ENCODE measurements around the gene TRIM9. TPM values are rescaled to one million over a fixed set of nuclear protein-coding genes. Genes with fewer than 3 reads are reported as not detected.

TRIM9 gene
- total and polyA plus RNA-seq, 9 donors: 0.36 to 8.7 (median 1.7) TPM

DNA sequence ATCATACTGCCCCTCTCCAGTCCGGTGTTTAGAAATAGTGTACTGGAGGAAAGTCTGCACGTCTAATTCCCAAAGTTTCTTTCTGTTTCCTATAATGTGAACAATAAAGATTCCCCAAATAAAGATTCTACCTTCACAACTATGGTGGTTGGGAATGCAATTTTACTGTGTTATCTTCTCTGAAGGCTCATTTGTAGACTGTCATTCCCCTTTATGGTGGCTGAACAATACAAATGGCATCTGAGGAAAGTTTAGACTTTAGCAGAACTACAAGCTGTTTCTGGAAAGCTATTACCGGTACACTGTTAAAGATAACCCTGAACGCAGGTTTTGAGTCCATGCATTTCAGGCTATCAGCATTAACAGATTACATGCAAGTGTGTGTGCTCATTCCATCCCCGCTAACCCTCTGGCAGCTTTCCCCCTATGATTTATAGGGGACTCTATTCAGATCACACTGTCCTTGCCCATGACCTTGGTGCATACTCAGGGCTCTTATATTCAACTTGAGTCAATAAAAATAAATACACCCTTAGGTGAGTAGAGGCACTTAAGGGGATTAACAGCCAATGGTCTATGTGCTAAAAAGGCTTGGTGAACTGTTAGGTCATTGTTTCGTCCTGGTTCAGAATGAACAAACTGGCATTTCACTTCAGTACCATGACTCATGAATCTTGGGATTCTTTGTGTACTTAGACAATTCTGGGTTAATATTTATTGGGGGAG lies 89.9 kb downstream of the TRIM9 start:
- no peak overlapping the region for H3K27ac ChIP-seq
- H3K36me3 ChIP-seq: no peaks in the 10 kb centered on the region
- H3K4me3 ChIP-seq: no peak overlapping the region
- no peaks in the 10 kb centered on the region for H3K27me3 ChIP-seq
- TF ChIP-seq POLR2A (IDR thresholded peaks at IDR 0.05) (no peak), EP300 (IDR thresholded peaks at IDR 0.05) (no peak)
- TF ChIP-seq, protein P1, sequence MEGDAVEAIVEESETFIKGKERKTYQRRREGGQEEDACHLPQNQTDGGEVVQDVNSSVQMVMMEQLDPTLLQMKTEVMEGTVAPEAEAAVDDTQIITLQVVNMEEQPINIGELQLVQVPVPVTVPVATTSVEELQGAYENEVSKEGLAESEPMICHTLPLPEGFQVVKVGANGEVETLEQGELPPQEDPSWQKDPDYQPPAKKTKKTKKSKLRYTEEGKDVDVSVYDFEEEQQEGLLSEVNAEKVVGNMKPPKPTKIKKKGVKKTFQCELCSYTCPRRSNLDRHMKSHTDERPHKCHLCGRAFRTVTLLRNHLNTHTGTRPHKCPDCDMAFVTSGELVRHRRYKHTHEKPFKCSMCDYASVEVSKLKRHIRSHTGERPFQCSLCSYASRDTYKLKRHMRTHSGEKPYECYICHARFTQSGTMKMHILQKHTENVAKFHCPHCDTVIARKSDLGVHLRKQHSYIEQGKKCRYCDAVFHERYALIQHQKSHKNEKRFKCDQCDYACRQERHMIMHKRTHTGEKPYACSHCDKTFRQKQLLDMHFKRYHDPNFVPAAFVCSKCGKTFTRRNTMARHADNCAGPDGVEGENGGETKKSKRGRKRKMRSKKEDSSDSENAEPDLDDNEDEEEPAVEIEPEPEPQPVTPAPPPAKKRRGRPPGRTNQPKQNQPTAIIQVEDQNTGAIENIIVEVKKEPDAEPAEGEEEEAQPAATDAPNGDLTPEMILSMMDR (IDR thresholded peaks at IDR 0.05): no peak
- H3K9me3 ChIP-seq: no peaks in the 10 kb centered on the region
- intact Hi-C loops (cut with DNase I): no loop called here
- H3K4me1 ChIP-seq (ENCODE audit: insufficient read depth): no peaks in the 10 kb centered on the region
- DNase-seq: no peak
- 32 to 39% (median 36%) methylated on average over 6 of the region's 6 CpGs for WGBS, 3 donors

- no peaks in the 10 kb centered on the region for H3K36me3 ChIP-seq
- TF ChIP-seq EP300 (IDR thresholded peaks at IDR 0.05): no peak
- TF ChIP-seq POLR2A (IDR thresholded peaks at IDR 0.05): no peak
- TF ChIP-seq, protein P1 (IDR thresholded peaks at IDR 0.05): no peak
- H3K4me3 ChIP-seq: no peak overlapping the region
- no peaks in the 10 kb centered on the region for H3K9me3 ChIP-seq
- intact Hi-C loops (cut with DNase I): no loop called here
- DNase-seq: no peak
- no peaks in the 10 kb centered on the region for H3K4me1 ChIP-seq (ENCODE audit: insufficient read depth)
- H3K27ac ChIP-seq: no peak overlapping the region
- H3K27me3 ChIP-seq: no peaks in the 10 kb centered on the region
Measured at GRCh38 chr14:51004352-51004800, 90.5 kb downstream of the TRIM9 start.

DNA sequence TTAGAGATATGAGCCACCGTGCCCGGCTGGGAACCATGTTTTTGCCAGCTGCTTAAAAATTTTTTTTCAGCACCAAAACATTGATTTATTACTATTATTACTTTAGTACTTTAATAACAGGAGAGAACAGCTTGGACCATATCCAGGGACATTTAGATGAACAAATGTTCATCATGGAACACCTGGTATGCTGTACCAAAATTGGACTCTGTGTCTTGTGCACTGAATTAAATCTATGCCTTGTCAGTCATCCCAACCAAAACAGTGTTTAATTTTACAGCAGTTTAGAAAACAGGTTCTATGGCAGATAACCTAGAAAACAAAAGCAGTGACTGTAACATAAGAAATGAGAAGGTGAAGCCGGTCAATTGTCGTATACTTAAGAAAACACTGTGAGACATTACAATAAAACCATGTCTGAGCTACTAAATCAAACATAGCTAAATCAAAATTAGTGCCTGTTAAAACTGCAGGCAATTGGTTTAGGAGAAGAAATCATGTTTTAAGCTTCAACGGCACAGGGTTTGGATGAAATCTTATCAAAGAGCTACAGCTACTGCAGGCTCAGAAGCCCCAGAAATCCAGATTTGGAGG lies 92.4 kb downstream of the TRIM9 start:
- no peak overlapping the region for H3K4me3 ChIP-seq
- H3K4me1 ChIP-seq (ENCODE audit: insufficient read depth): no peaks in the 10 kb centered on the region
- DNase-seq: no peak
- 73 to 77% (median 76%) methylated on average over 5 of the region's 5 CpGs for WGBS, 3 donors
- intact Hi-C loops (cut with DNase I): no loop called here
- H3K27ac ChIP-seq: no peak overlapping the region
- no peaks in the 10 kb centered on the region for H3K9me3 ChIP-seq
- H3K36me3 ChIP-seq: no peaks in the 10 kb centered on the region
- no peak for TF ChIP-seq EP300 (IDR thresholded peaks at IDR 0.05)
- TF ChIP-seq POLR2A (IDR thresholded peaks at IDR 0.05): no peak
- TF ChIP-seq, protein P1 (IDR thresholded peaks at IDR 0.05): no peak
- no peaks in the 10 kb centered on the region for H3K27me3 ChIP-seq

DNA sequence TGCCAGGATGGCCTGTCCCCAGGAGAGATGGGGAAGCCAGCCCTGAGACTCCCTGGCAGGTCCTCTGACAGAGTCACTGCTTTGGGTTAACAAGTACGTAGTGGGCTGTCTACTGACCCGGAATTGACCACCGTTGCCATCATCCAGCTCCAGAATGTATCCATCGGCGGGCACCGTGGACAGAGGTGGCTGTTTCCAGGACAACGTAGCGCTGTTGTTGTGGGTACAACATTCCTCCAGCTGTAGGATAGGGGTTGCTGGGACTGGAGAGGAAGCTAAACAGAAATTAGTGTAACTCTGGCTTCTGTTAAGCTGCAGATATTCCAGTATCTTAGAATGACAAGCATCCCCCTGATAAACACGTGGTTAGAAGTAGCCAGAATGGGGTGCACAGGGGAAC lies 94.3 kb downstream of the TRIM9 start:
- intact Hi-C loops (cut with DNase I): no loop called here
- TF ChIP-seq, protein P1 (IDR thresholded peaks at IDR 0.05): no peak
- no peak for TF ChIP-seq EP300 (IDR thresholded peaks at IDR 0.05)
- no peak for TF ChIP-seq POLR2A (IDR thresholded peaks at IDR 0.05)
- H3K4me3 ChIP-seq: no peak overlapping the region

More for the DNA sequence above, 94.3 kb downstream of the TRIM9 start:
- WGBS, 3 donors: 77 to 90% (median 84%) methylated on average over 9 of the region's 9 CpGs
- Histone ChIP-seq H3K9me3 (no peaks in the 10 kb centered on the region), H3K27me3 (no peaks in the 10 kb centered on the region), H3K27ac (no peak overlapping the region), H3K4me1 (ENCODE audit: insufficient read depth) (no peaks in the 10 kb centered on the region), H3K36me3 (no peaks in the 10 kb centered on the region)
- no peak for DNase-seq

Measured in ovary (tissue), 9 donors.